Epidermal melanocyte (primary cell): ENCODE results near the gene GGPS1.
"Not testable (repeated sequence)": the region's sequence is repeated elsewhere in the genome, so short reads cannot be mapped to it uniquely, and the experiment has no call there.

Experiments used
- DNase-seq: peaks from one replicate; pipeline ENCODE4 v3.0.0; 2011; ENCODE audit warnings: low spot score; ENCODE audit not compliant: insufficient read length

GGPS1 gene

DNA sequence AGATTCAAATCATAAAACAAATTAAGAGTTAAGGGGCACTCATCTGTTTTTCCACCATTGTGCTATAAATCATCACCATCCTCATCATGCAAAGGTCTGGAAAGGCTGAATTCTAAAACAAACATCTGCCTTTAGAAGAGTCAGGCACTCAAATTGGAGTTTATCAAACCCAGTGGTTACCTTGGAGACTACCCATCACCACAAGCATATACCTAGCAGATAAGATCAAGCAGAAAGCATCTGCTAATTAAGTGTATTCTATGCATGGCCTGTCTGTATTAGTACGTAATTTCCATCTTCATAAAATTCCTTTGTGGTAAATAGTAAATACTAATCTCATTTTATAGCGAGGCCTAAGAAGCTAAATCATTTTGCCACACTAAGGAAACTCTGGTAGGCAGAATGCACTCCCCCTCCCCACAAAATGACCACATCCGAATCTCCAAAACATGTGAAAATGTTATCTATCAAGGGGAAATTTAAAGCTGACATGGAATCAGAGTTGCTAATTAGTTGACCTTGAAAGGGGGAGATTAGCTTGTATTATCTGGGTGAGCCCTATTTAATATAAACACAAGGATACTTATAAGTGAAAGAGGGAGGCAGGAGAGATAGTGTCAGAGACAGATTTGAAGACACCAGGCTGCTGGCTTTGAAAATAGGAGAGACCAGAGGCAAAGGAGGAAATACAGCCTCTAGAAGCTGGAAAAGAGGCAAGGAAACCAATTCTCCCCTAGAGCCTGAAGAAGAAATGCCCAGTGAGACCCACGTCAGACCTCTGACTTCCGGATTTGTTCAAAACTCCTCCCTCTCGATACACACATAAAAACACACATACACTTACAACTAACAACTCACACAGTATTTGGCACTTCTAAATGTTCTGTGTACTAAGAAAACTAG lies 23.6 kb upstream of the GGPS1 start:
- no peak for DNase-seq

DNA sequence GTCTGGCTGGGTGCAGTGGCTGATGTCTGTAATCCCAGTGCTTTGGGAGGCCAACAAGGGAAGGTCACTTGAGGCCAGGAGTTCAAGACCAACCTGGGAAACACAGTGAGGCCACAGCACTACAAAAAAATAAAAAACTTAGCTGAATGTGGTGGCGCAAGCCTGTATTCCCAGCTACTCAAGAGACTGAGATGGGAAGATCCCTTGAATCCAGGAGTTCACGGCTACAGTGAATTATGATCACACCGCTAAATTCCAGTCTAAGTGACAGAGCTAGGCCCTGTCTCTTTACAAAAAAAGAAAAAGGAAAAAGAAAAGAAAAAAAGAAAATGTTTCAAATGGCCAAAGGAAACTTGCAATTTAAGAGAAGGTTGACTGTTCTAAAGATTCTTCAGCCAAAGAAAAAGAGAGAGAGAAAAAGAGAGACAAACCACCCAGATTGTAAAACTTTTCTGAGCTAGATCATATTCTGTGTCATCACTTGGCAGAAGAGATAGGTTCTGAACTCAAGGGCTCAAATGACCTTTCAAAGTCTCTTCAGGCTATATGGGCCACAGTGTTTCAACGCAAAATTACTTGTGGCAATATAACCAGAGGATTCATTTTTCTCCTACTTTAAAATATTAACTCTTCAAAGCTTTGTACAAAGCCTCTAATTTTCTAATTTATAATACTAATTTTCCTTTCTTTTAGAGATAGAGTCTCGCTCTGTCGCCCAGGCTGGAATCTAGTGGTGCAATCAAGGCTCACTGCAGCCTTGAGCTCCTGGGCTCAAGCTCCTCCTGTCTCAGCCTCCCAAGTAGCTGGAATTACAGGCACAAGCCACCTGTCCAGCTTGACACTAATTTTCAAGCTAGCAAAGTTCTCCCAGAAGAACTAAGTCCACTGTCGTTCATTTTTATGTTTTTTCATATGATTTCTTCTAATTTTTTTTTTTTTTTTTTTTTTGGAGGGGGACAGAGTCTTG lies 20.9 kb upstream of the GGPS1 start:
- DNase-seq: no peak

DNA sequence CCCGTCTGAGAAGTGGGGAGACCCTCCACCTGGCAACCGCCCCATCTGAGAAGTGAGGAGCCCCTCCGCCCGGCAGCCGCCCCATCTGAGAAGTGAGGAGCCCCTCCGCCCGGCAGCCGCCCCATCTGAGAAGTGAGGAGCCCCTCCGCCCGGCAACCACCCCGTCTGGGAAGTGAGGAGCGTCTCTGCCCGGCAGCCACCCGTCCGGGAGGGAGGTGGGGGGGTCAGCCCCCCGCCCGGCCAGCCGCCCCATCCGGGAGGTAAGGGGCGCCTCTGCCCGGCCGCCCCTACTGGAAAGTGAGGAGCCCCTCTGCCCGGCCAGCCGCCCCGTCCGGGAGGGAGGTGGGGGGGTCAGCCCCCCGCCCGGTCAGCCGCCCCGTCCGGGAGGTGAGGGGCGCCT lies 19.2 kb upstream of the GGPS1 start:
- DNase-seq: not testable (repeated sequence)

DNA sequence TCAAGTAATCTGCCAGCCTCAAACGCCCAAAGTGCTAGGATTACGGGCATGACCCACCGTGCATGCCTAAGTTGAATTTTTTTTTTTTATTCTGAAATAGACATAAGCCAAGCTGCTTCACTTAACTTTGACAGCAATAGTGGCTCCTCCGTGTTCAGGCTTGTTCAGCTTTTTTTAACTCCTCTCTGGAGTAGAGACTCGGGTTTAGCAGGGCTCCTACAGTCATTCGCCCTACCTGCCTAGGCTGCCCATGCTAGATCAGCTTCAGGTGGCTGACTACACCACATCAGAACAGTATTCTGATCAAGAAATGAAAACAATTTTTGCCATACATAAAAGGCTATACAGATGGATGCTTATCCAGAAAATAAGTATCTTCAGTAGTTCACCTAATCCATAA lies 15.1 kb upstream of the GGPS1 start:
- no peak for DNase-seq

DNA sequence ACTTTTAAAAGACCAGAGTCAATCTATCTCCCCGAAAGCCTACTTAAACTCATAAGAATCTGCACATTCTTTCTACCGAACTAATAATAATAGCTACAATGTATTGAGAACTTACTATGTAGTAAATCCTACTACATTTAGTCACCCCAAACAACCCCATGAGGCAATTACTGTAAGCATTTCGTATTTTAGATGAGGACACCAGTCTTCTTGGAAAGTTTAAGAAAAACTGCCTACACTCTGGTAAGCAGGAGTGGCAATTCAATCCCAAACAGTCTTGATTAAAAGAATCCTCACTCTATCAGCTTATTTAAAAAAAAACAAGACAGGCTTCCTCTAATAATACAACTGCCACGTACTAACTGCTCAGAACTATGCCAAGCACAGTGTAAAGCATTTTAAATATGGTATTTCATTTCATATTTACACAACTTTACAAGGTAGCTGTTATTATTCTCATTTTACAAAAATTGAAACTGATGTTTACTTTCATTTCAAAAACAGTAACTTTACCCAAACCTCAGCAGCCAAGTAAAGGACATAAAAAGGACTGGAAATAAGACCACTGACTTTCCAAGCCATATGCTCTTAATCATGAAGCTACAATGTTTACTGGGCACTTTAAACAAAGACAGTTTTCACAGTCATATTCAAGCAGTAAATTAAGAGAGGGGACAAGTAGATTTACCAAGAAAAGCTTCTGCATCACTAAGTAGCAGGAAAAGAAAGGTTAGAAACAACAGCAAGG lies 14.3 kb upstream of the GGPS1 start:
- DNase-seq: no peak

DNA sequence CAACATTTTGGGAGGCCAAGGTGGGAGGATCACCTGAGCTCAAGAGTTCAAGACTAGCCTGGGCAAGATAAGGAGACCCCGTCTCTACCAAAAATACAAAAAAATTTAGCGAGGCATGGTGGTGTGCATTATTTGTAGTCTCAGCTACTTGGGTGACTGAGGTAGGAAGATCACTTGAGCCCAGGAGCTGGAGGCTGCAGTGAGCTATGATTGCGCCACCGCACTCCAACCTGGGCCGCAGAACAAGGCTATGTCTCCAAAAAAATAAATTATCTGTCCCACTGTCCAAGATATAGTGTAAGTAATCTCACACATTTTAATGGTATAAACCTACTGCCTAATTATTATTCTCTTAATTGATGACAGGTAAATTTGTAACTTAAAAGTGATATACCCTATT lies 13.2 kb upstream of the GGPS1 start:
- DNase-seq: no peak

DNA sequence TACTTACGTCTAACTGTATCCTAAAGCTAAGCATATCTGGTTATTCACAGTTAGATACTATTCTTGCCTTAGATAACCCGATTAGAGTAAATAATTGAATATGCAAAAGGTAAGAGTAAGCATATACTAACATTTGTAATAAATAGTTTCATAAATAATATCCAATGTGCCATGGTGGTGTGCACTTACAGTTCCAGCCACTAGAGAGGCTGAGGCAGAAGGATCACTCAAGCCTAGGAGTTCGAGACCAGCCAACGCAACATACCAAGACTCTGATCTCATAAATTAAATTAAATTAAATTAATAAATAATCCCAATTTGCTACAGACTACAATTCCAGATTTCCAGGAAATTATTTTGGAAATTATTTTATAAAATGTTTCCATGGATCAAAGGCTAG lies 12.6 kb upstream of the GGPS1 start:
- DNase-seq: no peak

DNA sequence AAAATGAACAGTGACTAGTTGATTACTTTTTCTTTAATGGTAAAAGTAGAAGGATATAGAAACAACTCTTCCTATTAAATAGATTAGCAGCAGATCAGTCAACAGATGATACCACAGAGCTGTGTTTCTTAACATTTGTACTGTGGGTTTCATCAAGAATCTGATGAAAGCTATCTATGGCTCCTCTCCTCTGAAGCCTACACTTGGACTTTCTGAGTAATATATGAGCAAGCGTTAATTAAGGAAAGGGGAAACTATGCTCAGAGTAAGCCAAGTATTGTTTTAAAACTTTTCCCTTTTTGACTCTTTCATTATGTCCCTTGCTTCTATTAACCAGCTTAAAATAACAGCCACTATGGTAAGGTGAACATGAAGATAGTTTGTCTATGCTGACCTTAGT lies 11.2 kb upstream of the GGPS1 start:
- no peak for DNase-seq

DNA sequence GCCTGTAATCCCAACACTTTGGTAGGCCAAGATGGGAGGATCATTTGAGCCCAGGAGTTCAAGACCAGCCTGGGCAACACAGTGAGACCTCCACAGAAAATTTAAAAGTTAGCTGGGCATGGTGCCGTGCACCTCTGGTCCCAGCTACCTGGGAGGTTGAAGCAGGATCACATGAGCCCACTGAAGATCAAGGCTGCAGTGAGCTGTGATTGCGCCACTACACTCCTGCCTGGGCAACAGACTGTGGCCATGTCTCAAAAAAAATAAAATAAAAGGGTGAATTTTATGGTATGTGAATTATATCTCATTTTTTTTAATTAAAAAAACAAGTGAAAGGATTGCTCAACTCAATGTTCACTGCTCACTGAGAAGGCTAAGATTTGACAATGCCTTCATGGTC lies 9.1 kb upstream of the GGPS1 start:
- no peak for DNase-seq

DNA sequence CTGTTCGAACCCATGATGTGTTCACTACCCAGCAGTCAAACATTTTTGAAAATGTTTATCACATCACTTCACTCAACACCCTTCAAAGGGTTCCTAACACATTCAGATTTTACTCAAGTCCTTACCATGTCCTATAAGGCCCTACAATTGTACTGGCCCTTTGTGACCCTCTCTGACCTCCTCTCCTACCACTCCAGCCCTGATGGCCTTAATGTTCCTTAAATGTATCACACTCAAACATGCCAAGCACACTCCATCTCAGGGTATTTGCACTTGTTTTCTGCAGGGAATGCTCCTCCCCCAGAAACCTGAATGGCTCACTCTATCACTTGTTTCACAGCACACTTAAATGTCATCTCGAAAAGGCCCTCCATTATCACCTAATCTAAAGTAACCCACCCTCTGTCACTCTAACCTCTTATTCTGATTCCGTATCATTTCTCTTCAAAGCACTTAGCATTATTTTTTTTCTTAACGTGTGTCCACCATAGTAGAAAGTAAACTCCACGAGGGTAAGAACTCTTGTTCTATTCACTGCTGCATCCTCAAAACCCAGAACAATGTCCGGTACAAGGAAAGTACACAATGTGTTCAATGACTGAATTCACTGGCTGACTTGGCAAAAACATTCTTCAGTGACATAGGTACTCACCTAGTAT lies 7.7 kb upstream of the GGPS1 start:
- DNase-seq: no peak

DNA sequence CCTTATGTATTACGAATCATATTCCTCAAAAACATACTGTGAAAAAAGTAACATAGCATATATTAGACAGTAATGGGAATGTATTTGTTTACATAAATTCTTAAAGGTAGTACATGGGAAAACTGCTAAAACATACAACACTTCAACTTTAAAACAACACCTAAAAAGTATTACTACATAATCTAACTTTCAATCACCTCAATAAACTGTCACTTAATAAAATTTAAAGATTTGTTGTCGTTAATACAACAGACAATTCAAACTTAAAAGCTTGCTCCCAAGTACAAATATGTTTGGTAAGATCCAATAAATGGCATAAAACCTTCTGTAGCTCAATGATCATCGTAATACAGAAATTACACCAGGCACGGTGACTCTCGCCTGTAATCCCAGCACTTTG lies 4.1 kb upstream of the GGPS1 start:
- DNase-seq: no peak

DNA sequence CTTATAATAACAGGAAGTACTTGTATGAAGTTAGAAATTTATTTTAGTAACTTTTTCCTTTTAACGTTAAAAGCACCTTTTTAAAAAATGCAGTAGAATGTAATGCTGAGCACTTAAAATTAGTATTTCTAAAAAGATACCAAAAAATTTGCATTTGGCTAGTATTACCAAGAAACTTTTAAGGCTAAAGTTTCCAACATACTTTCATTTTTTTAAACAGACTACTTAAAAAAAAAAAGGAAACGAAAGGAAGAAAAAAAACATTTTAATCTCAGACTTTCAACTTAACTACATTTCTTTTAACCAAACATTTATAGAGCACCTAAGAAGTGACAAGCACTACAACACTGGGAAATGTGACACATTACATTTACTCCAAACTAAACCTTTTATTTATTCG lies 3.2 kb upstream of the GGPS1 start:
- DNase-seq: no peak

DNA sequence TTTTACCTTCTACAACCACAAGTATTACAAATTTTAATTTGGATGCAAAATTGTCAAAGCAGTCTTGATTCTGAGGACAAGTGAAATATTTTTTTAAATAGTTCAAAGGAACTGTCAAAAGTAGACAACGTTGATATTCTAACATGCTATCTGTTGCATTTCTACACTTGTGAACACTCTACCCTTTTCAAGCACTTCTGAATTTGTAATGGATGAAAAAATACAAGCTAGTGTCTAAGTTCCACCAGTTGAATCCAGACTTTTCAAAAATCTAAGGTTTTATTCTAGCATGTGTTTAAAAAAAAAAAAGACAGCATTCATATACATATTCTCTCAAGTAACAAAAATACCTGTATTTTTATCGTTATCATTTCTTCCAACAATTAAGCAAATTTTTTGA lies 2.5 kb upstream of the GGPS1 start:
- no peak for DNase-seq

DNA sequence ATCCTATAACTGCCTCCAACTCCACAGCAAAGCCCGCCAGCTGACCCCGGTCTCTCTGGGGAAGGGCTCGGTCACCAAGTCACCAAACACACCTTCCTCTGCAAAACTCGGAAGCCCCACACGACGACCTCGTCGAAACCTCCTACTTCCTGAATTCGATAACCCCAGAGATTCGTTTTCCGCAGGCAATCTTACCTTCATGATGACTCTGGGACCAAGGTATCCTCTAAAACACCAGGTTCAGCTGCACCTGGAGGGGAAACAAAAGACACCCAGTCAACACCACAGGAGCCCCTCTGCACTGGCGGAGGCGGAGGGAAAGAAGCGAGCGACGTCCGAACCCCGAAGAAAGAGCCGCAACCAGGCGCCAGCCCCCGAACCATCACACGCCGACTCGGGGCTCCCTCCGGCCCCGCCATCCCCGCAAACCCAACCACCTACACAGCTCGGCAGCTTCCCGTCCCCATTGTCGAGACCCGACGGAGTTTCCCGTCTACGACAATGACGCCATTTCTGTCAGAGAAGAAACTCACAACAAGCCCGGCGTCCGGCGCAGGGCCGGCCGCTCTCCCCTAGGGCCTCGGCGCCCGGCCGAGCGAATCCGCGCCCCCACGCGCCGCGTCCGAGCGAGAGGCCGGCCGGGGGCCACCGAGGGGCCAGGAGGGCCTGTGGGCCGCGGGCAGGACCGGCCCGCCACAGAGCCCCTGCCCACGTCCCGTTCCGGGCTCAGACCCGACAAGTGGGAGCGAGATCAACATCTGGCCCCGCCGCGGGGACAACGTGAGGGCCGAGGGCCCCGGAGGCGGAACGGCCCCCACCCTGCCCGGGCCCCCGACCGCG lies 1.4 kb upstream of the GGPS1 start:
- DNase-seq: no peak

DNA sequence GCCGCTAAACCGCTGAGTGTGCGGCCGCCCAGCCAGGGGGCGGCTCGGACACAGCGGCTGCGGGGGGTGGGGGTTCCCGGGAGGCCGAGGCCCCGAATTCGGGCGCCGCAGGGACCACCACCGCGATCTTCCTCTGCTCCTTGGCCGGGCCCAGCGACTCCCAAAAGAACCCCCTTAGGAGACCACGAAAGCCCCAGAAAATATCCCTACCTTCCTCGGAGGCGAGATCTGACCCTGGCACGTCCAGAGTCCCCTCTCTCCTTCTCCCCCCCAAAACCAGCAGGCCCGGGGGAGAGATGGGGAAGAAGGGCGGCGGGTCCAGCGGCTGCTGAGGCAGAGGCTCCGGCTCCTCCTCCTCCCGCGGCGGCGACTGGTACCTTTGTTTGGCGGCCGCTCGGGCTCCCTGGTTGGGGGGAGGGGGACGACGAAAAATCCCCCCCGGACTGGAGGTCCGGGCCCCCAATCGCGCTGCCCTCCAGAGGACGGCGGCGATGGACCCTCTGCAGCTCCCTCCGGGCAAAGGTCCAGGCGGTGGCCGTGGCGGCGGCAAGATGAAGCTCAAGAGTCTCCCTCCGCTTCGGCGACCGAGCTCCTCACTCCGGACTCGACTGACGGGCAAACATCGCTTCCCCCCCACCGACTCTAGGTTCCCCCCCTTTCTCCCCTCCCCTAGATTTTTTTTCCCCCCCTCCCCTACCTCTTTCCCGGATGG lies 655 bp upstream of the GGPS1 start, which contains the start of gene ARID4B:
ARID4B (minus strand) TSS at position 621 of the 712 bp plus-strand sequence. CDS start 1,260 bp downstream, outside the sequence.
- DNase-seq: no peak

DNA sequence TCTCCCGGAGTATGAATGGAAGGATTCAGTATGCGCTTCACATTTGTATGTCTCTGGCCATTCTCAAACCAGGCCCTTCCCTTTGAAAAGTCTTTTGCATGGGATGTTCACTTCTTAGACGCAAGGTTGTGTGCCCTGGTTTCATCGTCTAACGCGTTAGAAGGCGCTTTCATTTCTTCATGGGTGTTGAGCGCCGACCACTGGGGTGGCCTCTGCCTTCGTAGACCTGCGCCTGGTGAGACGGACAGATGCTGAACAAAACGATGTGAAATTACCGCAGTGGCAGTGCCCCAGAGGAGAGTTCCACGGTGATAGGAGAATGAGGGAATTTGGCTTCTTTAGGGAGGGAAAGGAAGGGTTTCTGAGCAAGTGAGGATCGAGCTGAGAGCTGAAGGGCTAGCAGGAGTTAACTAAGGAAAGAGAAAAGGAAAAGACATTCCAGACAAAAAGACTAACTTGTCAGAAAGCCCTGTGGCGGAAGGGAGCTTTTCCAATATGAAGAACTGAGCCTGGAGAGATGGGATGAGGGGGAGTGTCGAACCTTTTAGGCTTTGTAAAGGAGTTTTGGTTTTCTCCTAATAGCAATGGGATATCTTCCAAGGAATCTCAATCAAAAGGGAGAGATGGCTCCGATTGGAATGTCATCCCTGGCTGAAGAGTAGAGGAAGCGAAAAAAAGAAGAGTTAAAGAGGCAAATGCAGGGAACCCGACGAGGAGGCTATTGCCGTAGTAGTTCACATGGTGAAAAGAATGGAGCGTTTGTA lies 951 bp downstream of the GGPS1 start:
- DNase-seq: no peak

DNA sequence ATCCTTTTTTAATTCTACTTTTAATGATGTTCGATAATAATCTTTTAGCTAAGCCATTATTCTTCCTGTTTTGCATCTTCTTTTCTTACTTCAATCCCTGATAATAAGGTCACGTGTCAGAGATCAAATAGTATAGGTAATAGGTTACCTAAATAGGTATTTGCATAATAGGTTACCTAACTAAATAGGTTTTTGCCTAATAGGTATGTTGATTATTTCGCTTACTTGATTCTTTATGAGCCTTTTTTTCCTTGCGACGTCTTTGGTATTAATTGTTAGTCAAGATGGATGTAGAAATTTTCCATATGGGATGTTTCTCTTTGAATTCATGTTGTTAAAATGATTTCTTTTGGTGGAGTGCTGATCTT lies 2.5 kb downstream of the GGPS1 start:
- DNase-seq: no peak

DNA sequence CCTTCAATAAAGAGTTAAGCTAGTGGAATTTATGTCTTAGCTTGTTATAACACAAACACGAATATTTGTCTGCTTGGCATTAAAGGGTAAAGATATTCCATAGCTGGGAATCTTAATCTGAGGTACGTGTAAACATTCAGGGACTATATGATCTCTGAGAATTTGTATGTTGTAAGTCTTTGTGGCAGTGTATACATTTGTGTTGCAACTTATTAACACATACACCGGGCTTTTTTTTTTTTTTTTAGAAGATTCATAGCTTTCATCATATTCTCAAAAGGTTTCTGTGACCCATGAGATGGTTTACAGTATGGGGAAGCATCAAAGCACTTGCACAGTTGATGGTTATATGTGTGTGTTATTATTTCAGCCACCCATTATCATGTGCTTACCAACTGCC lies 3.0 kb downstream of the GGPS1 start:
- DNase-seq: no peak

DNA sequence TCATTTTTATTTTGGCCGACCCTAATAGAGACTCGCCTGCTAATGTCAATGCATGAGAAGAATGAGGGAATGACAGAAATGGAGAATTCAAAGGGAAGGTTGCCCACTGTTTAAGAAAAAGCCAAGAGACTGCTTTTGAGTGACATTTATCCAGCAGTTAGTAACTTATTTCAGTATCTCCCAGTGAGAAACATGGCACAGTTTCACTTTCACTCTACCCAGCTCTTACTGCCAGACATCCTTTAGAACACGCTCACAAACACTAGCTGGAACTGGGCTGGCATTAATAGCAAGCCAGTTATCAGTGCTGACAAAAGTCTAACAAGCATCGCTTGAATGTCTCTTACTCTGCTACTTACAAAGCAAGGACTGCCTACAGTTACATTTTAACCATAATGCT lies 8.5 kb downstream of the GGPS1 start:
- DNase-seq: no peak
